CD4-positive, alpha-beta T cell treated with Interferon gamma for 1 hour (primary cell): Measurements from ENCODE around the gene CEACAM21.
A peak's percentile ranks its signal among the peaks of the same experiment; 100 is the strongest.

ENCODE experiments used
- DNase-seq: peaks from one replicate; pipeline ENCODE4 v3.0.0-alpha.2; 2020

CEACAM21 gene

DNA sequence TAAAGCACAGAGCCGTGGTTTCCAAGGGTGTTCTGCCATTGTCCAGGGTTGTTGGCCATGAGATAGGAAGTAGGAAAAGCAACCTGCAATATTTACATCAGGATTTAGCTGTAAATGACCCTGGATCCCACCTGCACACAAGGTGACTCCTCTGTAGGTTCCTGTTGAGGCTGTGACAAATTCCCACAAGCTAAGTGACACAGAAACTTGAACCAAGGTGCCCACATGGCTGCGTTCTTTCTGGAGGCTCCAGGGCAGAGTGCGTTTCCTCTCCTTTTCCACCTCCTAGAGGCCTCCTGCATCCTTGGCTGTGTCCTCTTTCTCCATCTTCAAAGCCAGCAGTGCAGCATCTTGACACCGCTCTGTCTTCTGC lies 11.9 kb downstream of the CEACAM21 start:
- no peak for DNase-seq

DNA sequence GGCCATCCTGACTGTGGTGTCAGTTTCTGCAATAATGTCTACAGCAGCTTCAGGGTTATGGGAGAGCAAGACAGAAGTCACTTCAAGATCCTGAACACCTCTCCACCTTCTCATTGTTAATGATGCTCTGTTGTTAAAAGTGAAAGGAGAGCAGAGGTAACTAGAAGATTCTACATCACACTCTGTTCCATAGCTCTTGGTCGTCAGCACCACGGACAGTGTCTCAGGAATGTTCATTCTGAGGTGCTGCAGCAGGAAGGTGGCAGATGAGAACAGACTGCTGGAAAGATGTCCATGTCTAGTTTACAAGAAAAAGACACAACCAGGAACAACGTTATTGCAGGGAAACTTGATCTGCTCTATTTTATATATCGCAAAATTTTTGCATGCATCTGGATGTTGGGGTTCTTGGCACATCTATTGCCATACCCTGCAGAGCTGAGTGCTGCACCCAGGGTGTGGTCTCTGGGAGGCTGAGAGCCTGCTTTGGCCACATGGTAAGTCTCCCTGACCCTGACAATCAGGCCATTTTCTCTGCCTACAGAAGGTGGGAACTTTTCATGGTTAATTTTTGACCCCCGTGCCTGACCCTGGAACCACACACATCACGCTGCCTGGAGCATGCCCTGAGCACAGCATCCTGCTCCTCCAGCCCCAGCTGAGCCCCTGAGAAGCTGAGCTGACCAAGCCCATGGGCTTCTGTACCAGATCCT lies 12.7 kb downstream of the CEACAM21 start:
- no peak for DNase-seq

DNA sequence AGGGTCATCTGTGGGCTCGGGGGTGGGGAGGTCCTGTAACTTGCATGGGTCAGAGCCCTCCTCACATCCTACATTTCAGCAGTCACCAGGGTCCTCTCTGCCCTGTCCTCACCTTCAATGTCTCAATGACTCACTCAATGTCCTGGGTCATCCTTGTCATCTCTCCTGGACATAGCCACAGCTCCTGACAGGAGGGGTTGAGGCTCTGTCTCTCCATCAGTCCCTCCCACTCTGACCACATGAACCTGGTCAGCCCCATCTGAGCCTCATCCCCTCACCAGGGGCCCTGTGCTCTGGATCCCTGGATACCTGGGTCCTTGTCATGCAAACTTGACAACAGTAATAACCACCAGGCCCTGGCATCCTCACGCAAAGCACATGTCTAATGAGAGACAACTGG lies 13.4 kb downstream of the CEACAM21 start:
- no peak for DNase-seq

DNA sequence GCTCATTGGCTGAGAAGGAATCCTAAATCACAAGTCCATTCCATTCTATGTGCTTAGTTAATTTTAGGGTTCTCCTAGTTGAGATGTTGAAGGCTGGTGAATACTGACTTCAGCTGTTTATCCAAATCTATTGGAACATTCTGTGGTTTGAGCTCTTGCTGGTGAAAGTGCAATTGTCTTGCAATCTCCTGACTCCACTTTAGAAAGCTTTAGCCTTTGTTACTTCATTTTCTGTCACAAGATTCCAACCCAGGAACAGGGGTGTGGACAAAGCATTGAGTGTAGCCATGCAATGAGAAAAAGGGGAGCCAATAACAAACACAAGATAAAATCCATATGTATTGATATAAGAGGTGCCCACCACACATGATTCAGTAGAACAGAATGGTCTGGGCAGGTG lies 15.0 kb downstream of the CEACAM21 start:
- no peak for DNase-seq

DNA sequence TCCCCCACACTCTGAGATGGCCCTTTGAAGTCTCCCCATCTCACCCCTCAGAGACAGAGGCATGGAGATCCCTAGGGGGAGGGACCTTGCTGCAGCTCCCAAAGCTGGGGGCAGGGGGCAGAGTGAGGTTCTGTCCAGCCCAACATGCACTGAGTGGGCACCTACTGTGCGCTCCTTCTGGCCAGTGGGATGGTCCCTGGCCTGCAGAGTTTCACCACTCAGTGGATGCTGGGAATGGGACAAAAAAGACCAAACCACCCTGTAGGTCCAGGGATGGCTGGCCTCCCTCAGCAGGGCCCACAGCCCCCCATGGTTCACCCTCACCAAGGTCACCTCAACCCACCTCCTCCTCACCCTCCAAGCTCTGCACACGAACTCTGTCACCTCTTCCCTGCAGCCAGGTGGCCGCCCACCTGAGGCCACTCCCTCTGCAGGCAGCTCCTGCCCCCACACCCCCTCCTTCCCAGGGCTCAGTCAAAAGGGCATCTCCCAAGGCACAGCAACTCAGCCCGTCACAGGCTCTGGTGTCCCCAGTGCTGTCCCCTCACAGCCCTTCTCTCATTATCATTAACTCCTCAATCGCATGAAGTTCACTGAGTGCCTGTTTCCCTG lies 16.1 kb downstream of the CEACAM21 start:
- no peak for DNase-seq

DNA sequence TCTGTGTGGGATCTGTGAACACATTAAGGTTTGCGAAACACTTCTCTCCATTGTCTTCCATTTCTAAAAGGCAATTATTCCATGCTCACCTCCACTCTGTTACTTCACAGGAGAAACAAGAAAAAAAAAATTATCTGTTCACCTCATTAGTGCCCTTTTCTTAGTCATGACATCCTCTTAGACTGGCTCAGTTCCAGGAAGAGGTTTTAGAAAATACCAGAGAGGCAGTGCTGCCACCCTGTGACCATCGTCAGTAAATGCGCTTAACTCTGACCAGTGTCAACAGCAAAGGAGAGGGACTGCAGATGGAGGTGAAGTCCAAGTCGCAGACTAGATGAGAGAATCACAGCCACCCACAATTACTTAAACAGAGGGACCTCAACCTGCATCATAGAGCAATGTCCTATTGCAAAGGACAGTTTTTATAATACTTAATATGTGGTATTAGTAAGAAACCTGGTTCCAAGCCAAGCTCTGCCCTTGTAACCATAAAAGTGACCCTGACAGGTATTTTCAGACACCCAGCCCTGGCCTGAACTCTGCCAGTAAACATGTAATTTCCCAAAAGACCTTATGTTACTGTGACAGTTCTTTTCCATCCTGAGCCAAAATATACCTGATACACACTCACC lies 19.4 kb downstream of the CEACAM21 start:
- peak; percentile 70 for DNase-seq

DNA sequence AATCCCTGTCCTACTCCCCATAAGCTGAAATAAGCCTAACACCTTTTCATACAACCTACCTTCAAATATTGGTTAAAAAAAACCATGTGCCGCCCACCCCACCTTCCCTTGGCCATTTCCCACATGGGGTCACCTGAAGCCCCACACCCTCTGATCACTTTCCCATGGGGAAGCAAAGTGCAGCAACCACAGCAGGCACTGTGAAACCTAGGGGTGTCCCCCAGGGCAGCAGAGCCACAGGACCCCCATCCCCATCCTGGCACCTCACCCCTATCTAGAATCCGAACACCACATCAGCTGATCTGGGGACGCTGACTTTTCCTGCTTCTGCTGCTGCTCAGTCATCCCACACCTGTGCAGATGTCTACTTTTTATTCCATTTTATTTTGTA lies 19.9 kb downstream of the CEACAM21 start:
- DNase-seq, result no peak

DNA sequence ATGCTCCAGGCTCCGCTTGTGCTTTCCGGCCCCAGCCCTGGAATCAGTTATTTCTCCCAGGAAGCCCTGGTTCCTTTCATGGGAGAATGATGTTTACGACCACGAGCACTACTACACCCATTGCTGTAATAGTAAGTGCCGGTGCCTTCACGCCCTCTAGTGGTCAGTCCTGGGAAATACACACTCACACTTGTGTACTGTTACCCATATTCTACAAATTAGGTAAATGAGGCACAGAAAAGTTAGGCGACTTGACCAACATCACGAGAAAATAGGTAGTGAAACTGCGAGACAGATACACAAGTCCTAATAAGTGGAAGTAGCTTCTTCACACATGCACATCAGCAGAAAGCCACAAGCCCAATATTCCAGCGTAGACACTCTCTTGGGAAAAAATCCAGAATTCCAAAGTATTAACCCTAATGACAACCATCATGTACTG lies 21.7 kb downstream of the CEACAM21 start:
- DNase-seq, result peak; percentile 71

DNA sequence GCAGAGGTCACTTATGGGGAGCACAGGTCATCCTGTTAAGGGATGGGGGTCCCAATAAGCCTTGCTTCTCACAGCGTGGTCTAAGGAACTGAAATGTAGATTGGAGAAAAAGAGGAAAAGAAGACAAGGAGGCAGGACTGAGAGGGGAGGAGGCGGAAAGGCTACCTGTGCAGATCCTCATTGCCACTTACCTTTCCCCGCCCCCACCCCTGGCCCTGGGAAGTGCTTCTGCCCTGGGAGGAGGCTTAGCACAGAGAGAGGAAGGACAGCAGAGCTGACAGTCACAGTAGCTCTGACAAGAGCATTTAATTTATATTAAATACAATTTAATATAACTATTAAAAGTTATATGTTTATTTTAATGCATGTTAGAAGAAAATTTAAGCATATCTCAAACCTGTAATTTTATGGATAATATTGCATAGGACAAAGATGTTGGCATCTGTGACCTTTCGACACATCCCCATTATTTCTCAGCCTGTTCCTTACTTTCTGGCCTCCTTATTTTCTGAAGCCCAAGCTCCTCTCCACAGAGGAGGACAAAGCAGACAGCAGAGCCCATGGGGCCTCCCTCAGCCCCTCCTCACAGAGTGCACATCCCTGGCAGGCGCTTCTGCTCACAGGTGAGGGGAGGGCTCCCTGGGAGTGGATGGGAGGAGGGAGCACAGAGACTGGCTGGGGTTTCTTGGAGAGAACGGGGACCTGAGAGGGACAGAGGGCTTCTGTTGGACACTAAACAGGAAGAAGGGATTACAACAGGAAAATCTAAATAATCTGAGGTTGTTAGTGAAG lies 23.4 kb downstream of the CEACAM21 start:
- DNase-seq, result no peak

DNA sequence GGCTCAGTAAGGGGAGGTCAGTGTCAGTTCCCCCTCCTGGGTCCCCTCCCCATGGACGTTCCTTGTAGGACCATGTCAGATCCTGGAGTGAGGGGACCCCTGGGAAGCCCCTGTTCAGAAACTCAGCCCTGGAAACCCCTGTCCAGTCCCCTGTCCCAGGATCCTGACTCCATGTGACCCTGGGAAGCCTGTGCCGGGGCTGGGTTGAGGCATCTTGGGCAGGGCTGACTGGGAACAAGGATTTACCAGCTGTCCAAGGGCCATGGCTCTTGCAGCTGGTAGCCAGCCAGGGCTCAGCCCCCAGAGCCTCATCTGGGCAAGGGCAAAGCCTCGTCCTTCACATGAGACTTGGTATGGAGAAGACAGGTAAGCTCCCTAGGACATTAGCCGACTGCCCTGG lies 25.8 kb downstream of the CEACAM21 start:
- no peak for DNase-seq

DNA sequence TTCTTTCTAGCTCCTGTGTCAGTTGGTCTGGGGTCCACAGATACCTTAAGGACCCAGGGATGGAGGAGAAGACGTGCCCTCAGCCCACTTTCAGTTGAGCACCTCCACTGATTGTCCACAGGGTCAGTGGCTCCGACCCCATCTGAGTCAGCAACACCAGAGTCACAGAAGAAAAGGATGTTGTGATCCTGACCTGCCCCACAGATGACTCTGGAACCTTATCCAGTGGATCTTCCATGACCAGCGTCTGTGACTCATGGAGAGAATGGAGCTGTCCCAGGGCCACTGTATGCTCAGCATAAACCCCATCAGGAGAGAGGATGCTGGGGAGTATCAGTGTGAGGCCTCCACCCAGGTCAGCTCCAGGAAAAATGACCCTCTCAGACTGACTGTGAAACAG lies 28.9 kb downstream of the CEACAM21 start:
- DNase-seq, result no peak

DNA sequence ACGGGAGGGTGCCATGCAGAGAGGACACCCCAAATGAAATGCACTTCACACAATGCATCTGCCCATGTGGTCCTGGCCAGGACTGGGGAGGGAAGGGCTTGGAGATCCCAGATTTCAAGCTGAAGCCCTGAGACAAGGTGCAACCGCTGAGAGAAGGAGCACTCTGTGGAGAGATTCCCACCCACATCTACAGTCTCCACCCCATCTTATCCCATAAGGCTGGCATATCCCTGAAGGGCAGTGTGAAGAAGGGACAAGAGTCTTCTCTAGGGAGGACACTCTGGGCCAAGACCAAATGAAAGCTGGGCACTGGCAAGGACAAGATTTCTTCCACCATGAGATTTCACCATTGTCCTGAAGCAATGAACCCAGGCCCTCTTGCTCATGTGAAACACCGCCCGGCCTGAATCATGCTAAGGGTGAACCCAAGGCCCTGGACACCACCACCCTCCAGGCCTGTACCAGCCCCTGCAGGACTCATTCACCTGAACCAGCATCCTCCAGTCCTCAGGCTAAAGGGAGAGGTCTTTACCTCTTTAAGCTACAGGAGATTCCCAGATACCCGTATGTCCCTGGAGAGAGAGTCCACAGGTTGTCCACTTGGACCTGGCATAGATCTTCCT lies 30.4 kb downstream of the CEACAM21 start:
- no peak for DNase-seq

DNA sequence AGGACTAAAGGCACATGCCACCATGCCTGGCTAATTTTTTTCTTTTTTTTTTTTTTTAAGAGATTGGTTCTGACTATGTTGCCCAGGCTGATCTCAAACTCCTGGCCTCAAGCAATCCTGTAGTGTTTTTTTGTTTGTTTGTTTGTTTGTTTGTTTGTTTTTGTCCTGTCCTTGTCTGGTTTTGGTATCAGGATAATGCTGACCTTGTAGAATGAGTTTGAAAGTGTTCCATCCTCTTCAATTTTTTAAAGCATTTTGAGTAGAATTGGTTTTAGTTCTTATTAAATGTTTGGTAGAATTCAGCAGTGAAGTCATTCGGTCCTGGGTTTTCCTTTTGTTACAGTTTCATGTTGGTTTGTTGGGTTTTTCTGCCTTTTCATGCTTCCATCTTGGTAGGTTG lies 31.7 kb downstream of the CEACAM21 start:
- DNase-seq, result no peak

DNA sequence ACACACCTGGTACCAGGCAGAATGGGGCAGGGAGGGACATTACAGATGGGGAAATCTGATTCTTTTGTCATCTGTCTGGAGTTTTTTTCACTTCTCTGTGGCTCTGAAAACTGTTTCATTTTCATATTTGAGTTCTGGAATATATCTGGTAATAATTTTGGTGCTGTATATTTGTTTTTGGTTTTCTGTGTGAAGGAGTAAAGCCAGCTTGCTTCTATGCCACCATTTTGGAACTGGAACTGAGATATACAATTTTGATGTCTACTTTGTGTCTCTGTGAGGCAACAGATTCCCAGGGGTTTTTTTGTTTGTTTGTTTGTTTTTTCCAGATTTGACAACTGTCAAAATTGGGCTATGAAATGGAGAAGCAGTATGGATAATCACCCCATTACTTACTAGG lies 34.8 kb downstream of the CEACAM21 start:
- no peak for DNase-seq

DNA sequence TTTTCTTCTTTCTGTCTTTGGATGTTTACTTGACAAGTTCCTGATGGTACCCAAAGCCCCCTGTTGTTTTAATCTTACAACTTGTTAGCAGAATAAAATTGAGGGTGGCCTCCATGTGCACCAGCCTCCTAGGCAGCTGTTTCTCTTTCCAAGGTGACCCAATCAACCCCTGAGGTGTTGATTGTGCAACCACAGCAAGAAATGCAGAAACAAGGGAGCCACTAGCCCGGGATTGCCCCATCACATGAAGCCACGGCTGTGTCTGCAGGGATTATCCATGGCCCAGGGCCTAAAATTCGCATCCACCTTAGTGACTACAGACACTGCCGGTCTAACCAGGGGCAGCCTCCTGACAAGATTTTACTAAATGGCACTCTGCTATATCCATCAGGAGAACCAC lies 36.5 kb downstream of the CEACAM21 start:
- DNase-seq, result no peak

DNA sequence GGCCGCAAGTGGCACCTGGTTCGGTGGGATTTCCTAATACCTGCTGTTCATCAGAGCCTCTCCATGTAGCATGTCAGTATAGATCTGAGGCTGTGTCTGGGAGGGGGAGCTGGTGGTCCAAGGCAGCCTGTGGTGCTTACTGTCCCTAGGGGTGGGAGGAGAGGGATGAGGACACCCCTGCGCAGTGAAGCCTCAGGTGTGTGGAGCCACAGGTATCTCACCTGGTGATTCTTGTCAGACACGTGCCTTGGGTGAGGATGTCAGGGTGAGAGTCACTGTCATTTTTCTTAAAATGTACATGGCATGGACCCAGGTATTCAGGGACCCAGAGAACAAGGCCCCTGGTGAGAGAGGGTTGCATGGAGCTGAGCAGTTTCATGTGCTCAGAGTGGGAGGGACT lies 39.2 kb downstream of the CEACAM21 start:
- no peak for DNase-seq

DNA sequence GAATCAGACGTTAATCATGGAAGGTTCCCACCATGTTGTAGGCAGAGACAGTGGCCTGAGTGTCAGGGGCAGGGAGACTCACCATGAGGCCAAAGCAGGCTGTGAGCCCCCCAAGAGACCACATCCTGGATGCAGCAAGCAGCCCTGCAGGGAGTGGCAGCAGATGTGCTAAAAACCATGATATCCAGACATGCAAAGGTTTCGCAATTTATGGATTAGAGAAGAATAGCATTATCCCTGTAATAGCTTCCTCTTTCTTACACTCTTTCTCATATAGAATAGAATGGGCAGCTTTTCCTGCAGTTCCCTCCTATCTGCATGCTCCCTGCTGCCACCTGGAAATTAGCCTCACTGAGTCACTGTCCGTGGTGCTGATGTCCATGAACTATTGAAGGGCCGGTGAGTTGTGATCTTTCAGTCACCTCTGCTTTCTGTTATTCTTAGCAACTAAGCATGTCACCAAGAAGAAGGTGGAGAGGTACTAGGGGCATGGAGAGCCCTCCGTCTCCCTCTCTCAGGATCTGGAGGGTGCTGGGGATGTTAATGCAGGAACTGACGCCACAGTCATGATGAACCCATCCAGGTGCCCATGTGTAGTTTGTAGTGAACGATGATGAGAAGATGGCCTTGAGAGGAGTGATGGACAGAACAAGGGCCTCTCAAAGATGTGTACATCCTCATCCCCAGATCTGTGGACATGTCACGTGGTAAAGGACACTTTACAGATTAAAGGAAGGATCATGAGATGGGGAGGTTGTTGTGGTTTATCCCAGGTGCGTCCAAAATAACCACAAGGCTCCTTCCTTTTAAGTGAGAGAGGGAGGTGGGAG lies 41.0 kb downstream of the CEACAM21 start:
- DNase-seq, result no peak

DNA sequence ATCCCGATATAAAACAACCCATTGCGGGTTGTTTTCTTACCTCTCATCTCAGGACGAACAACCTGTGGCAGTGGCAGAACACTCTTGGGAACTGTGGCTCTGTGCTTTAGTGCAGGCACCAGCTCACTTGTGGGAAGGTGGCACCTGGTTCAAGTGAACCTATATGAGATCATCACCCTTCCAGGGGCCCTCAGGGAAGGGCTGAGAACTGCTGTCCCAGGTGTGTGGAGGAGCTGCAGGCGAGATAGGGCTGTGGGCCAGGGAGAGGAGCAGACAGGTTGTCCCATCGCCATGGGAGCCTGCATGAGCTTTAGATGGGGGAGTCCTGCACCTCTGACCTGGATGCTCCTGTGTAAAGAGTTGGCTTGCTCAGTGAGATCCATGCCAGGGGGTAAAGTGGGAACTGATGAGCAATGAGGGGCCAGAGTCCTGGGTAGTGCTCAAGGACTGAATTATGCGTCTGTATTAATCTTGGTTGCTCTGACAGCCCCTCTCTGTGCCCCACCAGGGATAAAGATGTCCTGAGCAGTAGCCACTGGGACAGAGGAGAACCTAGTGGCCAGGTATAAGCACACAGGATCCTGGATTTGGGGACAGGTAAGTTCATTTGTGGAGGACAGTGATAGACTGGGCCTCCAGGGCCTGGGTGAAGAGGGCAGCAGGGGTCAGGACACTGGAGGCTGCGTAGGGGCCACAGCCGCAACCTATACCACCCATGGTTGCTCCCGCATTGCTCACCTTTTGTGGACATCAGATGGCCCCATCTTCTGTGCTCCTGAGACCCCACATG lies 42.2 kb downstream of the CEACAM21 start:
- DNase-seq, result no peak

DNA sequence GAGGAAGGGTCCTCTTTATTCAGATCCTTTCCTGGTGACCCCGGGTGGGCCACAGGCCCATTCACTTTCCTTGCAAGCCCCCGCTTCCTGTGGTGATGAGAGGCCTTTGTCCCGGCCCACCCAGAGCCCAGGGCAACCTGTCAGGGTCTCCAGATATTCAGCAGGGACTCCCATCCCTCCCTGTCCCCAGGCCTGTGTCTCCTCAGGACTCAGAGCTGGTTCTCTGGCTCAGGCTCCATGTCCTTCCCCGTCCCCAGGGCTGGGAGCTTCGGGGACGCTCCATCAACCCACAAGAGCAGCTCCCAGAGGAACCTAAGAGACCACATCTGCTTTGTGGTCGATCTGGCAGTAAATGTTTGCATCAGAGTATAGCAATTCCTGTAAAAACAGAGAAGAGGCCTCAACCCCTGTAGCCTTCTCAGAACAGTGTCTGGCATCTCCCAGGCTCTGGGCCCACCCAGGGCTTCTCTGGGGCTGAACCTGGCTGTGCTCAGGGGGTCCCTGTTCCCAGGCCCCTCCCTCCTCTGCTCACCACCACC lies 43.1 kb downstream of the CEACAM21 start:
- no peak for DNase-seq

DNA sequence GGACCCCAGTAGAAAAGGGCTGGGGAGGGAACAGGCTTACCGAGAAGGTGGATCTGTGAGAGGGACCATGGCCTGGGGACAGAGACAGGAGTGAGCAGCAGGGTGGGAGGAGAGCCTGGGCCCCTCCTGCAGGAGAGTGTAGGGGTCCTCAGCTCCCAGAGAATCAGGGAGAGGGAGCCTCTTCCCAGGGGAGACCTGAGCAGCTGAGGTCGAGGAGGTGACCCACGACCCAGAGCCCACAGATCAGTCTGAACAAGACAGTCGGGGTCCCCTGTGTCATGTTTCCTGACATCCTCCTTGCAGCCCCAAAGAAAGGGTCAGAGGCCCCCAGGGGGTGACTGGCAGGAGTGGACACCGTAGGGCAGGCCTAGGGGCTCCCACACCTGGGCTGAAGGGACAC lies 44.2 kb downstream of the CEACAM21 start:
- DNase-seq, result no peak

DNA sequence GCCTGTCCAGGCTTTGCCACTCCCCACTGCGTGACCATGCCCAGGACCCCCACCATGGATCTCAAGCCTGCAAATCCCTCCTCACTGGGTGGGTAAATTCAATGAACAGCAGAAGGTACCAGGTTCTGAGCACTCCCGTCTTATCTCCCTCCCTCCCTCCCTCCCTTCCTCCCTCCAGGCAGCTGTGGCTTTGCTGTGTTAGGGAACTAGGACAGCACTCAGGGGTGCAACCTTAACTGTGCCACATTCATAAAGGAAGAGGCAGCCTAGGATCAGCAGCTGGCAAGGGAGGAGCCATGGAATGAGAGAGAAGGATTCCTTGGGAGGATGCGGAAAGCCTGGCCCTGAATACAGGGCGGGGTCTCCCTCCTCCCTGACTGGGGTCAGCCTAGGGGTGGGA lies 45.3 kb downstream of the CEACAM21 start:
- DNase-seq, result no peak
